ENCODE data around the gene WASF1. TPM values are rescaled to one million over a fixed set of nuclear protein-coding genes. Genes with fewer than 3 reads are reported as not detected.

WASF1 gene
- total and polyA plus RNA-seq, 2 experiments from 2014 or later, result 27.4 to 30.5 TPM

DNA sequence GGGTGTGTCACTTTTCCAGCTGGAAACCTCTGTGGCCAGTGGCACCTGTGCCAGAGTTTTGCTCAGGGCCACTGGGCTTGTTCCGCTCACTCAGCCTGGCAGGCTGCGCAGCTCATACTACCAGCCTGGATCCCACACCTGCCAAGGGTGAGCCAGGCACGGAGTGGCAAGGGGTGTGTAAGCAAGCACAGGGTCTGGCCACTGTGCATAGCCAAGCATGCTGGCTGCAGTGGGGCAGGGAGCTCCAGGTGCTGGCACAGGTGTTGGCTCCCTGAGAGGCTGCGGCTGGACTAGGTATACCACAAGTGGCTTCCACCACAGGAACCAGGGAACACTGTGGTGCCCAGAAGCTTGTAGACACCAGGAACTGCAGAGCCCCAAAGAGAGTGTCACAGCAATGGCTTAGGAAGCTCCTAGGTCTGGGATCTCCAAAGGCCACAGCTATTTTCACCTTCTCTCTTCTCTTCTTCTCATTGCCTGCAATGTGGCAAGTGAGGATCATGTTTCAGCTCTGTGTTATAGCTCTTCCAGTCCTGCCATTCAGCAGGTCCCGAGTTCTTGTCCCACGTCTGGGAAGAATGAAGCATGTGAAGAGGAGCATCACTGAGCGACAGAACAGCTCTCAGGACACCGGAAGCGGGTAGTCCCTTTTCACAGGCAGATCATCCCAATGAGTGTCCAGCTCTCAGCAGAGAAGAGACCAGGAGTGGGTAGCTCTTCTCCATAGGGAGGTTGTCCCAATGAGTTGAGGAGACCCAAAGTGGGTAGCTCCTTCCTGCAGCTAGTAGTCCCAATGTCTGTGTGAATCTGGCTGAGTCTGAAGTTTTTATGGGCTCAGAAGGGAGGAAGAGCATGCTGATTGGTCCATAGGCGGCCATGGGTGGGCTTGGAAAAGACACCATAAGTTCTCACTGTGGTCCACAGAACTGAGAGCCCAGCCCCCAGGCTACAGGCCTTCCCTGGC, 41.3 kb downstream of the WASF1 start:
- Mint-ChIP-seq H3K36me3 (ENCODE audit: low read depth) (peaks cover 75% of the 10 kb centered on the region), H3K27ac (no peak overlapping the region), H3K4me3 (no peak overlapping the region), H3K4me1 (no peaks in the 10 kb centered on the region), H3K9me3 (peaks cover 61% of the 10 kb centered on the region), H3K27me3 (ENCODE audit: insufficient read depth, low read depth, poor library complexity) (peaks cover 3% of the 10 kb centered on the region)
- H3K79me2 ChIP-seq (replicated peaks; ENCODE audit: insufficient read depth), result no peaks in the 10 kb centered on the region
- TF ChIP-seq, protein P1, sequence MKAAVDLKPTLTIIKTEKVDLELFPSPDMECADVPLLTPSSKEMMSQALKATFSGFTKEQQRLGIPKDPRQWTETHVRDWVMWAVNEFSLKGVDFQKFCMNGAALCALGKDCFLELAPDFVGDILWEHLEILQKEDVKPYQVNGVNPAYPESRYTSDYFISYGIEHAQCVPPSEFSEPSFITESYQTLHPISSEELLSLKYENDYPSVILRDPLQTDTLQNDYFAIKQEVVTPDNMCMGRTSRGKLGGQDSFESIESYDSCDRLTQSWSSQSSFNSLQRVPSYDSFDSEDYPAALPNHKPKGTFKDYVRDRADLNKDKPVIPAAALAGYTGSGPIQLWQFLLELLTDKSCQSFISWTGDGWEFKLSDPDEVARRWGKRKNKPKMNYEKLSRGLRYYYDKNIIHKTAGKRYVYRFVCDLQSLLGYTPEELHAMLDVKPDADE (IDR thresholded peaks at IDR 0.05), result no peak
- TF ChIP-seq EZH2 (IDR thresholded peaks at IDR 0.05; ENCODE audit: low read depth, unreplicated experiment), result no peak
- no peak for TF ChIP-seq ZNF462 (CRISPR knock-in tag; IDR thresholded peaks at IDR 0.05)
- TF ChIP-seq ZNF114 (CRISPR knock-in tag; IDR thresholded peaks at IDR 0.05), result no peak
- no peak for TF ChIP-seq STAT1 (IDR thresholded peaks at IDR 0.05; ENCODE audit: unreplicated experiment)
- TF ChIP-seq EZH2phosphoT487 (IDR thresholded peaks at IDR 0.05; ENCODE audit: unreplicated experiment), result no peak
- TF ChIP-seq, protein P2, sequence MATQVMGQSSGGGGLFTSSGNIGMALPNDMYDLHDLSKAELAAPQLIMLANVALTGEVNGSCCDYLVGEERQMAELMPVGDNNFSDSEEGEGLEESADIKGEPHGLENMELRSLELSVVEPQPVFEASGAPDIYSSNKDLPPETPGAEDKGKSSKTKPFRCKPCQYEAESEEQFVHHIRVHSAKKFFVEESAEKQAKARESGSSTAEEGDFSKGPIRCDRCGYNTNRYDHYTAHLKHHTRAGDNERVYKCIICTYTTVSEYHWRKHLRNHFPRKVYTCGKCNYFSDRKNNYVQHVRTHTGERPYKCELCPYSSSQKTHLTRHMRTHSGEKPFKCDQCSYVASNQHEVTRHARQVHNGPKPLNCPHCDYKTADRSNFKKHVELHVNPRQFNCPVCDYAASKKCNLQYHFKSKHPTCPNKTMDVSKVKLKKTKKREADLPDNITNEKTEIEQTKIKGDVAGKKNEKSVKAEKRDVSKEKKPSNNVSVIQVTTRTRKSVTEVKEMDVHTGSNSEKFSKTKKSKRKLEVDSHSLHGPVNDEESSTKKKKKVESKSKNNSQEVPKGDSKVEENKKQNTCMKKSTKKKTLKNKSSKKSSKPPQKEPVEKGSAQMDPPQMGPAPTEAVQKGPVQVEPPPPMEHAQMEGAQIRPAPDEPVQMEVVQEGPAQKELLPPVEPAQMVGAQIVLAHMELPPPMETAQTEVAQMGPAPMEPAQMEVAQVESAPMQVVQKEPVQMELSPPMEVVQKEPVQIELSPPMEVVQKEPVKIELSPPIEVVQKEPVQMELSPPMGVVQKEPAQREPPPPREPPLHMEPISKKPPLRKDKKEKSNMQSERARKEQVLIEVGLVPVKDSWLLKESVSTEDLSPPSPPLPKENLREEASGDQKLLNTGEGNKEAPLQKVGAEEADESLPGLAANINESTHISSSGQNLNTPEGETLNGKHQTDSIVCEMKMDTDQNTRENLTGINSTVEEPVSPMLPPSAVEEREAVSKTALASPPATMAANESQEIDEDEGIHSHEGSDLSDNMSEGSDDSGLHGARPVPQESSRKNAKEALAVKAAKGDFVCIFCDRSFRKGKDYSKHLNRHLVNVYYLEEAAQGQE (IDR thresholded peaks at IDR 0.05; ENCODE audit: unreplicated experiment), result no peak
- no peak for TF ChIP-seq CTCF (conservative IDR thresholded peaks at IDR 0.05; ENCODE audit: low read depth in 2 of 2)
- no peaks in the 10 kb centered on the region for H3K4me1 ChIP-seq (ENCODE audit: insufficient read depth)
- no peak overlapping the region for H3K4me2 ChIP-seq
- H3K27me3 ChIP-seq (ENCODE audit: insufficient read depth), result no peaks in the 10 kb centered on the region
- H3K9me2 ChIP-seq (ENCODE audit: insufficient read depth), result no peaks in the 10 kb centered on the region
- no peaks in the 10 kb centered on the region for H3F3A ChIP-seq (replicated peaks; ENCODE audit: low read depth)
- H3K4me3 ChIP-seq, result no peak overlapping the region
- DNase-seq (ENCODE audit: low spot score) (peak; percentile 16), ATAC-seq (no peak)
- H2AFZ ChIP-seq, result no peak overlapping the region
- no peak overlapping the region for H3K27ac ChIP-seq (ENCODE audit: low read depth)
- no peaks in the 10 kb centered on the region for H4K20me1 ChIP-seq (replicated peaks; ENCODE audit: insufficient read depth)
- peaks cover 20% of the 10 kb centered on the region for H3K36me3 ChIP-seq (ENCODE audit: insufficient read depth)

All from GM23338 (cell line).